Hepatic stellate cell (primary cell): ENCODE measurements around the gene DPH7.
A peak's percentile ranks its signal among the peaks of the same experiment; 100 is the strongest.
"Not testable (repeated sequence)": the region's sequence is repeated elsewhere in the genome, so short reads cannot be mapped to it uniquely, and the experiment has no call there.

Experiments
- DNase-seq: peaks from one replicate; pipeline ENCODE4 v3.0.0; 2011; ENCODE audit warnings: low spot score

The DPH7 gene

DNA sequence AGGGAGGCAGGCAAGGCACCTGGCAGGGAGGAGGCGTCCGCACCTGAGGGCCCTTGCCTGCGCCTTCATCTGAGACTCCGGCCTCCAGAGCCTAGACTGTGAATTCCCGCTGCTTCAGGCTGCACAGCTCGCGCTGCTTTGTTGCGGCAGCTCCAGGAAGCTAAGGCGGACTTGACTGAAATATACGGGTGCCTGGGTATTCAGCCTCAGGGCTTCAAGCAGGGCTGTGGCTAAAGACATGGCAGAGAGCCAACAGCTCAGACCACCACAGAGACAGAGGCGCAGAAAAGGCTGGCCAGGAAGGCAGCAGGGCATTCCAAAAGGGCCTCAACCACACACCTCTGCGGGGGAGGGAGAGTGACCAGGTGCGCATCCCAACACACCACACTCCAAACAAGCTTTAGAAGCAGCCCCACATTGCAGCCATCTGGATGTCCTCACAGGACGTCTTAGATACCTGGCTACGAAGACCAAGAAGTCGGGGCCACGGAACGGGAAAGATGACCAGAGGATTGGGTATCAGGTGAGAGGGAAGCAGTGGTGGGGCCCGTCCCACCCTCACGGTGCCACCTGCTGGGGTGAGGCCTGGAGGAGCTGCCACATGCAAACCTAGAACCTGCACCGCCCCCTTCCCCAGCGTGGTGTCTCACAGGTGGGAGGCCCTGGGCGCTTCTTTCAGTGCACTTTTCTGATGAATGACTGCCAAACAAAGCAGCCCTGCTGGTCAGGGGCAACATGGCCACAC is 1.7 kb upstream of the DPH7 start:
- no peak for DNase-seq

DNA sequence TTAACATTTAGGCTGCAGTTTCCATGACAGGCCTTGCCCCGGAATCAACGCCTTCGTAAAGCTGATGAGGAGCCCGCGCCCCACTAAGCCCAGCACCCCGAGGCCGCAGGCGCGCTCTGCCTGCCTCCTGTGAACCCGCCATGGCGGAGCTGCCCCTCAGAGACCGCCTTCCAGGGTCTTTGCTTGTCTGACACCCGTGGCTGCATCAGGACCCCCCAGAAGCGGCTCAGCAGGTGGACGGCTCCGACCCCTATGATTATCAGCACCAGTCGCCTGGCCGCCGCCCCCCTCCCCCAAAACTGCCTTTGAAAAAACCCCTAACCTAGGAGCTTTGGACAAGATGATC is 507 bp upstream of the DPH7 start:
- DNase-seq = no peak

DNA sequence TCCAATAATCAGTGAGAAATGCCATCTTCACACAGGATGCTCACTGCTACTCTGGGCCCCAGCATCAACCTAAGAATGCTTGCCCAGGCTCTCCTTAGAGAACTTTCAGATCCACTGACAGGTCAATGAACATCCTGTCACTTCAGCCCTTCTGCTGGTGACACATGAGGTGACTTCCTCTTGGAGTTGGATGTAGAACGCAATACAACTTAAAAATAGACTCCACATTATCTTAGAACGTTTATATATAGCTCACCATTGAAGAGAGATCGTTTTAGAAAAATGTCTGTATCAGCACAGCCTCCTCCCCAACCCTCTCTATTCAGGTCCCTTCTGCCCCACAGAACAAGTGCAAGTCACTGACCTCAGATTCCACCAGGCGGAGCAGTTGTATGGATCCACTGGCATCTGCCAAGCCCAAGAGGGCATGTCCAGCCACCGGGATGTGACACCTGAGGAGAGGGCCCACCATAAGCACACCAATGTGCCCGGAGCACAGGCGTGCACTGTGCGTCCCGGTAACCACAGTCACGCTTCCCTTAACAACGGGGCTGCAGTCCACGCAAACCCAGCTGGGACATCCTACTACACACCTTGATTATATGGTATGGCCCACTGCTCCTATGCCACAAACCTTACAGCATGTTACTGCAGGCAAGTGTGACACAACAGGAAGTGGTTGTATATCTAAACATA is 2.9 kb downstream of the DPH7 start:
- no peak for DNase-seq

DNA sequence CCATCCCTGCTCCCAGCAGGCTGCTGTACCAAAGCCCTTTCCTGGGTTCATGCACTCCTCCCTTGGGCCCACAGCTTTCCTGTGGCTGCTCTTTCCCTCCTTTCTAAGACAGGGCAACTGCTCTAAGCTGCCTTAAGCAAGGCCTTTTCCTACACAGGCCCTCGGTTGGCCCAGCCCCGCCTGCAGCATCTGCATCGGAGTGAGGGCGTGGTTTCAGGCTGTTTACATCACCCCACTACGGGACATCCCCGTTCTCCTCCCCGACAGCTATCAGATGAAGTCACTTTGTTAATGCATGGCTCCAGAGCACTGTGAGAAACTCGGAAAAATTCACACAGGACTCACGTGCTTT is 3.4 kb downstream of the DPH7 start:
- DNase-seq = no peak

DNA sequence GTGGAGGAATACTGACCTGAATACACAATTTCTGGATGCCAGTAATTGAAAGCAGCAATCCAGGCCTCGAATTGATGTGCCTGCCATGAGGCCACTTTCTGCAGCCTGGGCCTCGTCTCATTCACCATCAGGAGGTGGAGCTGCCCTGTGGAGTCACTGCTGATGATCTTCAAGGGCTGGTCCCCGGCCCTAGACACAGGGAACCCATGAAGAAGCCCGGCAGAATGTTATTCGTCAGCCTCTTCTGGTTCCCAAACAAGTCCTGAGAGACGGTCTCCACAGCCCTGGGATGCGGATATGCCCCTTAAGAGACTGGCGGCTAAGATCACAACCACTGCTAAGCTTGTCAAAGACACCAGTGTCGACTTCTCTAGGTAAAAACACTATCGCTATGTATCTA is 4.5 kb downstream of the DPH7 start:
- no peak for DNase-seq

DNA sequence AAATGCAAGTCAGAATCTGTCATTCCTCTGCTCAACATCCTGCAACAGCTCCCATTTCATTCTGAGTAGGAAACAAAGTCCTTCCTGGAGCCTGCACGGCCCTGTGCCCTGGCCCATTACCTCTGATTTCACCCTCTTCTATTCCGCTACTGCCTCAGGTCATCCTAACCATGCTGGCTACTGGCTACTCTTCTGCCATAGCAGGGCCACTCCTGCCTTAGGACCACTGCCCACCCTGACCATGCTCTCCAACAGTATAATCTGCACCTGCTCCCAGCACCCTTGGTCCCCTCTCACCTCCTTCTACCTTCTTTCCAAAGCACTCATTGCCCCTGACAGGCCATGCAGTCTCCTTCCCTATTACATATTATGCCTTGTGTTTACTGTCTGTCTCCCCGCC is 8.2 kb downstream of the DPH7 start:
- DNase-seq = no peak

DNA sequence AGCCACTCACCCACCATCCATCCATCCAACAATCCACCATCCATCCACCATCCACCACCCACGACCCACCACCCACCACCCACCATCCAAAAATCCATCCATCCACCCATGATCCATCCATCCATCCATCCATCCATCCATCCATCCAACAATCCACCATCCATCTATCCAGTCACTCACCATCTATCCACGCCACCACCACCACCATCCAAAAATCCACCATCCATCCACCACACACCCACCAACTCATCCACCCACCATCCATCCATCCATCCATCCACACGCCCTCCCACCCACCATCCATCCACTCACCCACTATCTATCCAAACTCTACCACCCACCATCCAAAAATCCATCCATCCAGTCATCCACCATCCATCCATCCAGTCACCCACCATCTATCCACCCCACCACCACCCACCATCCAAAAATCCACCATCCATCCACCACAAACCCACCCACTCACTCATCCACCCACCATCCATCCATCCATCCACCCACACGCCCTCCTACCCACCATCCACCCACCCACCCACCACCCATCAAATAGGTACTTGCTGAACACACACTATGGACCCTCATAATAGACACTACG is 9.0 kb downstream of the DPH7 start:
- DNase-seq = no peak

DNA sequence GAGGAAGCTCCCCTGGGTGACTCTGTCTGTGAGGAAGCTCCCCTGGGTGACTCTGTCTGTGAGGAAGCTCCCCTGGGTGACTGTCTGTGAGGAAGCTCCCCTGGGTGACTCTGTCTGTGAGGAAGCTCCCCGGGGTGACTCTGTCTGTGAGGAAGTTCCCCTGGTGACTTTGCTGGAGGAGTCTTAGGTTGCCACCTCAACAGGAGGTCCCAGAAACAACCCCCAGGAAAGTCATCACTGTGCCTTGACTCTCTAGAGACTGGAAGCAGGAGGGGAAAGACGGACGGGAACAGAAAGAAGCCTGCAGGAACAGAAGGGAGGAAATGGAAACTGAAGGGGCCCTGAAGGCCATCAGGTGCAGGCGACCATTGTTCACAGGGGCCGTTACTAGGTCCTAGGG is 10.3 kb downstream of the DPH7 start:
- not testable (repeated sequence) for DNase-seq

DNA sequence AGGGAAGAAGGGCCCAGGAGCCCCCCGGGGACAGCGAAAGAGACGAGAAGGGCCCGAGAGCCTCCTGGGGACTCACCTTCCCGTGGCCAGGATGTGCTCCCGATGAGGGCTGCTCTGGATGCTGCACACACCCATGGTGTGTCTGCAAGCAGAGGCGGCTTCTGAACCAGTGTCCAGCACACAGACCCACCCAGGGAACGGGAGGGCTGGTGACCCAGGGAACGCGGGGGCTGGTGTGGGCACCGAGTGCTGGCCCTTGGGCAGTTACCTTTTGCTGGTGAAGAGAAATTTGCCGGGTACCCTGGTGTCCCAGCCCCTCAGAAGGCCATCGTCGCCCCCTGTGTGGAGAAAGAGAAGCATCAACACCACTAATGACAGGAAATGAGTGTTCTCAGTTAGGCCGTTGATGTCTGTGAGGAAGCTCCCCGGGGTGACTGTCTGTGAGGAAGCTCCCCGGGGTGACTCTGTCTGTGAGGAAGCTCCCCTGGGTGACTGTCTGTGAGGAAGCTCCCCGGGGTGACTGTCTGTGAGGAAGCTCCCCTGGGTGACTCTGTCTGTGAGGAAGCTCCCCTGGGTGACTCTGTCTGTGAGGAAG is 13.8 kb downstream of the DPH7 start:
- no peak for DNase-seq

DNA sequence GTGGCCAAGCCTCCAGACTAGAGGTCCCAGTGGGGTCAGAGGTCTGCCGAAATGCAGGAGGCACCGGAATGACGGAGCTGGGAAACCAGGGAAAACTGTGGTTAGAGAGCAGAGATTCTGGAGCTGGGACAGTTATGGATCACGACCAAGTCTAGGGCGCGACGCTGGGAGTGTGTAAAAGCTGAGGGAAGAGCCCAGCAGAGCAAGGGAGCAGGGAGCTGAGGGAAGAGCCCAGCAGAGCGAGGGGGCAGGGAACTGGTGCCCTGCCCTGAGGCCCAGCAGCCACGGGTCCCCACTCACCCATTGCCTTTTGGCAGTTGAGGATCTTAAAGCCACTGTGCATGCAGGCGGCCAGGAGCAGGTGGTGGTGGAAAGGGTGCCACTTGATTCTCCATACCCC is 14.6 kb downstream of the DPH7 start:
- no peak for DNase-seq

DNA sequence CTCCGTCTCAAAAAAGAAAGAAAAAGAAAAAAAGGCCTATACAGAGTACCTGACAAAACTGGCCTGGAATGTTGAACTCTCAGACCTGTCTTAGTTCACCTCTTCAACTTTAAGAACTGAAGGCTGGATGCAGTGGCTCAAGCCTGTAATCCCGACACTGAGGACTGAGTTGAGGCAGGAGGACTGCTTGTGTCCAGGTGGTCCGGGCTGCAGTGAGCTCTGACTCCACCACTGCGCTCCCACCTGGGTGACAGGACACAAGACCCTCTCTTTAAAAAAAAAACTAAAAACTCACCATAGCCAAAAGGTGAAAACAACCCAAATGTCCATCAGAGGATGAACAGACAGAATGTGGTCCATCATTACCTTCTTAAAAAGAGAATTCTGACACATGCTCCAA is 20.6 kb downstream of the DPH7 start:
- no peak for DNase-seq

DNA sequence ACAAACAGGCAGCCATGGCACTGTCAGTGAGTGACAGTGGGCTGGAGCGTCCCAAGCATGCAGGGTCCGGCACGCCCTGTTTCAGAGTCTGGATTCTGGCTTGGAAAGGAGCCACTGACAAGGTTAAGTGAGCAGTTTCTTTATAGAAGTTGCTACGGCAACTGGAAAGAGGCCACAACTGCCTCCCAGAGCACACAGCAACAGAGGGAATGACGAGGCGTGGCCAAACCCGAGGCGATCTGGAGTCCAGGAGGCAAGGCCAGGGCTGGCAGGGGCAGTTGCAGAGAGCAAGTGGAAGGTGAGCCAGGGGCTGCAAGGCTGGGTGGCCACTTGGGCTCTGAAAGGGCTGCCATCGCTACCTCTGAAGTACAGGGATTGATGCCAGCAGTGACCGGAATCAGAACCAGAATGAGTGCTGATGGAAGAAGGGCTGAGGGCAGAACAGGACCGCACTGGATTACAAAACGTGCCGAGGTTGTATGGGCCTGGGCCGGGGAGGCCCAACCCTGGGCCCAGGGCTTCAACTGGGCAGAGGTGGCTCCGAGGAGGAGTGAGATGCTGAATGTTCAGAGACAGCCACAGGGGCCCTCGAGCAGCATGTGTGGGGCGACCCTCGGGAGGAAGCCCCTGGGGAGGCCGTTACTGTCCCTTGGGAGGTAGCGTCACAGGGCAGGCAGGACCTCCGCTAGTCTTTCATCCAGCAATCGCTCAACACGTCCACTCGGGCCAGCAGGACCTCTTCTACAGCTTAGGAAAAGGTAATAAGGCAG is 22.5 kb downstream of the DPH7 start:
- no peak for DNase-seq

DNA sequence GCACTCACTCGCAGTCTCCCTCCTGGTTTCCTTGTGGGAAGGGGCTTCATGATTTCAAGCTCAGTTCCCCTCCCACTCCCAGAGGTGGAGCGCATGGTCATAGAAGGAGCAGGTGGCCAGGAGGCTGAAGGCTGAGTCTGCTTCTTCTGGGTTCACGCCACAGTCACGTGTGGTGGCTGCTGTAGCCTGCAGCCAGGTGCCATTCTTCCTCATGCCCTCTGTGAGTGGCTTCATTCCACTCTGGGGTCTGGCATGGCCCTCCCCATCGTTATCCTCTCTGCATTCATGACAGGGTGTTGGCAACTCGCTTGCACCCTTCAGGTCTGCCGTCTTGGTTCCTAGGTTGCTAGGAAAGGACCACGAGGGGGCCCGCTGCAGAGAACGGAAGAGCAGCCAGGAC is 23.5 kb downstream of the DPH7 start:
- no peak for DNase-seq

DNA sequence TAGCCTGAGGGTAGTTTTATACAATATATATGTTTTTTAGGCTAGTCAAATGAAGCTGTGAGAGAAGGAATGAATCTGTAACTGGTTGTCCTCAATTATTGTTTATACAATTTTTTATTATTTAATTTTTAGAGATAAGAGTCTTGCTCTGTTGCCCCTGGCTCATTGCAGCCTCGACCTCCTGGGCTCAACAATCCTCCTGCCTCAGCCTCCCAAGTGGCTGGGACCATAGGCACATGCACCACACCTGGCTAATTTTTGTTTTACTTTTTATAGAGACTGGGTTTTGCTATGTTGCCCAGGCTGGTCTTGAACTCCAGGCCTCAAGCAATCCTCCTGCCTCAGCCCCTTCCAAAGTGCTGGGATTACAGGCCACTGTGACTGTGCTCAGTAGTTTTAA is 24.4 kb downstream of the DPH7 start:
- no peak for DNase-seq

DNA sequence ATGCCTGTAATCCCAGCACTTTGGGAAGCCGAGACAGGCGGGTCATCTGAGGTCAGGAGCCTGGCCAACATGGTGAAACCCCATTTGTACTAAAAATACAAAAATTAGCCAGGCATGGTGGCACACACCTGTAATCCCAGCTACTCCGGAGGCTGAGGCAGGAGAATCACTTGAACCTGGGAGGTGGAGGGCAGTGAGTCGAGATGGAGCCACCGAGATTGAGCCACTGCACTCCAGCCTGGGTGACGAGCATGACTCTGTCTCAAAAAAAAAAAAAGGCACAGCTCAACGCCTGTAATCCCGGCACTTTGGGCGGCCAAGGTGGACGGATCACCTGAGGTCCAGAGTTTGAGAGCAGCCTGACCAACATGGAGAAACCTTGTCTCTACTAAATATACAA is 25.1 kb downstream of the DPH7 start:
- not testable (repeated sequence) for DNase-seq

DNA sequence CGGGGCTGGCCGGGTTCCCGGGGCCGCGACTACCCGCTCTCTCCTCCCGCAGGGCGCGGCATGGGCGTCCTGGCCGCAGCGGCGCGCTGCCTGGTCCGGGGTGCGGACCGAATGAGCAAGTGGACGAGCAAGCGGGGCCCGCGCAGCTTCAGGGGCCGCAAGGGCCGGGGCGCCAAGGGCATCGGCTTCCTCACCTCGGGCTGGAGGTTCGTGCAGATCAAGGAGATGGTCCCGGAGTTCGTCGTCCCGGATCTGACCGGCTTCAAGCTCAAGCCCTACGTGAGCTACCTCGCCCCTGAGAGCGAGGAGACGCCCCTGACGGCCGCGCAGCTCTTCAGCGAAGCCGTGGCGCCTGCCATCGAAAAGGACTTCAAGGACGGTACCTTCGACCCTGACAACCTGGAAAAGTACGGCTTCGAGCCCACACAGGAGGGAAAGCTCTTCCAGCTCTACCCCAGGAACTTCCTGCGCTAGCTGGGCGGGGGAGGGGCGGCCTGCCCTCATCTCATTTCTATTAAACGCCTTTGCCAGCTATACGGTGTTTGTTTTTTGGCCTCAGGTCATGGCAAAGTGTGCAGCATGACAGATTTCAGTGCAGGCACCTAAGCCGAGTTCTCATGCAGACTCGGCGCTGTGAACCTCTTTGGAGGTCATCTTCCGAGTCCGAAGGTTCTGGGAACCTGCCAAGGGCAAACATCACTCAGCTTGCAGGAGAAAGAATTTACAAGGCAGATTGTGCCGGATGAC is 26.5 kb downstream of the DPH7 start:
- DNase-seq = peak; percentile 56

DNA sequence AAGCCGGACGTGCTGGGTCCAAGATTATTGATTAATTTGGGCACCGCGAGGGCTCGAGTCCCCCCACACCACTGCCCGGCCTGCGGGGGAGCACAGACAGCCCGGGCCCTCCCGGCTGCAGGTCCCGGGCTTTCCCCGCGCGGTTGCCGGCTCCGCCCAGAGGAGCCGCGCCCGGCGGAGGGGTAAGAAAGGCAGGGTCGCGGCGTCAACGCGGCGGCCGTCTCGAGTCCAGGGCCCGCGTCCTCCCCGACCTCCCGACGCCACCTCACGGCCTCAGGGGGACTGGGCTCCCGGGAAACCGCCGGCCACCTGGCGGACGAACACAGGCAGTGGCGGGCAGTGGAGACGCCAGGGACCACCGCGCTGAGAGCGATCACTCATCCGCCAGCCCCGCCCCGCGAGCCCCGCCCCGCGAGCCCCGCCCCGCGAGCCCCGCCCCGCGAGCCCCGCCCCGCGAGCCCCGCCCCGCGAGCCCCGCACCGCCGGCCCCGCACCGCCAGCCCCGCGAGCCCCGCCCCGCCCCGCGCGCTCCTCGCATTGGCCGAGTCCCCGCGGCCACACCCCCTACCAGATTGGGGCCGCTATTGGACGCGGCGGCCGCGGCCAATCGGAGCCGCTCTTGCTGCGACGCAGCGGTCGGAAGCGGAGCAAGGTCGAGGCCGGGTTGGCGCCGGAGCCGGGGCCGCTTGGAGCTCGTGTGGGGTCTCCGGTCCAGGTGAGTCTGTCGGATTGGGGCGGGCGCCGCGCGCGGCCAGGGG is 27.3 kb downstream of the DPH7 start, which contains the start of gene MRPL41:
Gene MRPL41 (plus strand): TSS at position 616 of the 758 bp plus-strand sequence. CDS start 203 bp downstream, outside the sequence.
- peak; percentile 99 for DNase-seq

DNA sequence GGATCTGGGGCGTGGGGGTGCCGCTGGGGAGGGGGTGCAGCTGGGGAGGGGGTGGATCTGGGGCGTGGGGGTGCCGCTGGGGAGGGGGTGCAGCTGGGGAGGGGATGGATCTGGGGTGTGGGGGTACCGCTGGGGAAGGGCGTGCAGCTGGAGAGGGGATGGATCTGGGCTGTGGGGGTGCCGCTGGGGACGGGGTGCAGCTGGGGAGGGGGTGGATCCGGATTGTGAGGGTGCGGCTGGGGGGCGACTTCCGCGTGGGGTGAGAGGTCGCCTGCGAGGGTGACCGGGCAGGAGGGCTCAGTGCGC is 27.8 kb downstream of the DPH7 start:
- DNase-seq = not testable (repeated sequence)

DNA sequence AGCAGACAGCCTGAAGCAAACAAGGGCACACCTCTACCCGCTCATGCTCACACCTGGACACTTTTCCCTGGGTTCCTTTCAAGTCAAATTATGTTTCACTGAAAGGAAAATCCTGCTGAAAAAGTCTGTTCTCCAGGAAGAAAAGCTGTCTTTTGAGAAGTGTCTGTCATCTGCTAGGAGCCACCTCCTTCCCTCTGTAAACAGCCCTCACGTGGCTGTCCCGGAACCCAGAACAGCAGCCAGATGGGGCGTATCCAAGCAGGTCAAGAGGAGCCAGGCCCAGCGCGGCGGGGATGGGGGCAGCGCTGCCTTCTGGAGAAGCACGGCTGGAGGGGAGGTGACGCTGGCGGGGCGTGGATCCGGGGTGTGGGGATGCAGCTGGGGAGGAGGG is 28.5 kb downstream of the DPH7 start, which contains the start of gene PNPLA7:
Gene PNPLA7 (minus strand): TSS at position 172 of the 391 bp plus-strand sequence. CDS start 205 bp downstream, outside the sequence.
- DNase-seq = peak; percentile 89

DNA sequence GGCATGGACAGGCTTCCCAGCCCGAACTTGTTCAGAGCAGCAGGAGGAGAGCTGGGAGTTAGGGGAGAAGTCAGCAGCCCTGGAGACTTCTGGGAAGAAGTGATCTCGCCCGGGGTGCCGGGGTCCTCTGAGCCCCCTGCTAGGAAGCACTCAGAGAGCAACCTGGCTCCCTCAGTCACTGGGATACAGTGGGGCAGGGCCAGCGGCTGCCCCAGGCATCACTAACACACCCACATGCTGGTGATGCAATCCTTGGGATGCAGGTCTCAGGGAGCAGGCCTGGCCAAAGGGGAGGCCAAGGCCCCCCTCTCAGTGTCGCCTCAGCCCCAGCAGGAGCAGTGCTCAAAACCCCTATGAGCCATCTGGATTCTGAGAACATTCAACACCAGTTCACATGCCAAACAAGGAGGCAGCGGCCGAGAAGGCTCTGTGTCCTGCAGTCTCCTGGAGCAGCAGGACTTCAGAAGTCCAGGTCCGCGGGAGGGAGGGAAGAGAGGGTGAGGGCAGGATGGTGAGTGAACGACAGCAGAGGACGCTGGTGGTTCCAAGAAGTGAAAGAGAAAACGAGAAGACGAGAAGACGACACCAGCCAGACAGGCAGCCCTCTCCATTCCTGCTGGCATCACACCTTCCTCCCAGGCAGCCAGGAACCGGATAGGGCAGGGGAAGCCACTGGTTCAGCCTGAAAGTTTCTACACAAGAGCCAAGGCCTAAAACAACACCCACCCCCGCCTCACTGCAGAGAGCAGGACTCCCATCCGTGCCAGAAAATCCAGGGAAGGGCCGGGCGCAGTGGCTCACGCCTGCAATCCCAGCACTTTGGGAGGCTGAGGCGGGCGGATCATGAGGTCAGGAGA is 30.8 kb downstream of the DPH7 start:
- DNase-seq = no peak
